LNCAP (cell line): ENCODE measurements around the gene DPYSL3.

Source experiments
- CTCF ChIP-seq: fragments of 450-650 bp; IDR thresholded peaks from 2 replicates; pipeline ENCODE4 v1.5.1; 2017; ENCODE audit warnings: mild to moderate bottlenecking

The DPYSL3 gene

GRCh38 chr5:147547730-147548129, 37.9 kb upstream of the DPYSL3 start:
- TF ChIP-seq CTCF = no peak

GRCh38 chr5:147544556-147544955, 34.7 kb upstream of the DPYSL3 start:
- TF ChIP-seq CTCF = no peak

GRCh38 chr5:147539053-147539452, 29.2 kb upstream of the DPYSL3 start:
- TF ChIP-seq CTCF = no peak

GRCh38 chr5:147538236-147538635, 28.4 kb upstream of the DPYSL3 start:
- TF ChIP-seq CTCF = no peak

GRCh38 chr5:147534172-147534951, 24.5 kb upstream of the DPYSL3 start:
- TF ChIP-seq CTCF = no peak

GRCh38 chr5:147532156-147532555, 22.3 kb upstream of the DPYSL3 start:
- TF ChIP-seq CTCF = no peak

- no peak for TF ChIP-seq CTCF
Measured at GRCh38 chr5:147530530-147531389, 20.9 kb upstream of the DPYSL3 start.
